Panc1 (cell line): Measurements from ENCODE around the gene MFAP1. TPM values are rescaled to one million over a fixed set of nuclear protein-coding genes. Genes with fewer than 3 reads are reported as not detected.
"Not testable (repeated sequence)": the region's sequence is repeated elsewhere in the genome, so short reads cannot be mapped to it uniquely, and the experiment has no call there.

Source experiments
- ATAC-seq: fragments of 200-7000 bp; cut with Tn5 transposase; 2 replicates; pipeline ENCODE4 v1.9.1; 2020; ENCODE audit warnings: mild to moderate bottlenecking, moderate library complexity
- BruUV-seq: library from RNA; stranded (reverse); fragments of 400-500 nt; replicated peaks from 2 replicates; lab custom pipeline; 2021; lab: Mats Ljungman, UMichigan
- CTCF ChIA-PET: fragments of 300-600 bp; sonication (Branson Sonifier 250); formaldehyde crosslinking; loops from one replicate; lab custom pipeline; 2022; ENCODE audit warnings: antibody characterized with exemption; lab: Charles Lee
- POLR2A ChIA-PET: fragments of 300-600 bp; sonication (Branson Sonifier 250); formaldehyde crosslinking; loops from one replicate; lab custom pipeline; 2022; ENCODE audit warnings: antibody characterized with exemption; lab: Charles Lee
- DNase-seq: peaks from one replicate; pipeline ENCODE4 v3.0.0-alpha.2; 2010; ENCODE audit warnings: low read depth, low spot score
- H3K27ac ChIP-seq: 2 replicates; pipeline ENCODE4 v1.5.1; 2011; ENCODE audit warnings: mild to moderate bottlenecking, low read length, inconsistent platforms
- H3K27me3 ChIP-seq: fragments of 200-500 bp; sonication (Bioruptor generic); 2 replicates; pipeline ENCODE4 v1.6.0; 2014; ENCODE audit warnings: low read length, inconsistent platforms; ENCODE audit not compliant: control insufficient read depth, insufficient read depth
- H3K36me3 ChIP-seq: fragments of 200-500 bp; sonication (Bioruptor generic); 2 replicates; pipeline ENCODE4 v1.5.1; 2014; ENCODE audit warnings: inconsistent platforms, mild to moderate bottlenecking, low read length, moderate library complexity; ENCODE audit not compliant: control insufficient read depth, insufficient read depth
- H3K4me1 ChIP-seq: 2 replicates; pipeline ENCODE4 v1.5.1; 2011; ENCODE audit warnings: inconsistent platforms, mild to moderate bottlenecking, low read length, moderate library complexity; ENCODE audit not compliant: control insufficient read depth, insufficient read depth
- H3K4me3 ChIP-seq, 2 experiments: 2 replicates each; pipeline ENCODE4 v1.5.1; 2011 to 2012; ENCODE audit warnings: low read depth in 2 of 2, low read length in 2 of 2, mild to moderate bottlenecking in 2 of 2, inconsistent platforms in 1 of 2, moderate library complexity in 1 of 2
- H3K9me3 ChIP-seq: fragments of 200-500 bp; sonication (Bioruptor generic); 2 replicates; pipeline ENCODE4 v1.5.1; 2014; ENCODE audit warnings: low read depth, mild to moderate bottlenecking, inconsistent platforms, low read length, moderate library complexity; ENCODE audit not compliant: control insufficient read depth, insufficient read depth
- POLR2AphosphoS5 ChIP-seq: IDR thresholded peaks from 2 replicates; pipeline ENCODE4 v1.6.1; 2012; ENCODE audit warnings: mild to moderate bottlenecking, low read depth, low read length, moderate library complexity
- SIN3A ChIP-seq: IDR thresholded peaks from 2 replicates; pipeline ENCODE4 v1.6.1; 2012; ENCODE audit warnings: low read depth, mild to moderate bottlenecking, low read length, moderate library complexity, borderline replicate concordance; ENCODE audit not compliant: insufficient read depth
- TCF7L2 ChIP-seq: IDR thresholded peaks from 2 replicates; pipeline ENCODE4 v1.6.1; 2011; ENCODE audit warnings: mild to moderate bottlenecking, low read depth, low read length, inconsistent platforms
- in situ Hi-C: cut with HindIII; loops from 2 replicates; pipeline ENCODE4 v1.10.0; 2016; ENCODE audit warnings: low sequenced_read_pairs, low pct_unique_long_range_greater_than_20kb
- intact Hi-C: fragments of 100-400 bp; cut with micrococcal nuclease; formaldehyde crosslinking; loops from one replicate; pipeline ENCODE4 v1.10.0; 2022; ENCODE audit not compliant: unreplicated experiment
- total RNA-seq: library from RNA; stranded (reverse); gene quantifications from one replicate; pipeline ENCODE4 v1.2.1, GENCODE V29; 2021; ENCODE audit not compliant: unreplicated experiment
- TF ChIP-seq, protein P1 (sequence below), 2 experiments: IDR thresholded peaks; 2 replicates each; pipeline ENCODE4 v1.6.1; 2011 to 2012; ENCODE audit warnings: low read depth in 2 of 2, control low read depth in 1 of 2, low read length in 1 of 2, mild to moderate bottlenecking in 1 of 2, moderate library complexity in 1 of 2; ENCODE audit not compliant: insufficient read depth in 1 of 2
- TF ChIP-seq, protein P2 (sequence below): fragments of 450-650 bp; IDR thresholded peaks from 2 replicates; pipeline ENCODE4 v1.5.1; 2017; ENCODE audit warnings: mild to moderate bottlenecking

The MFAP1 gene
- total RNA-seq, 1 experiment from 2014 or later, result 29.7 TPM

DNA sequence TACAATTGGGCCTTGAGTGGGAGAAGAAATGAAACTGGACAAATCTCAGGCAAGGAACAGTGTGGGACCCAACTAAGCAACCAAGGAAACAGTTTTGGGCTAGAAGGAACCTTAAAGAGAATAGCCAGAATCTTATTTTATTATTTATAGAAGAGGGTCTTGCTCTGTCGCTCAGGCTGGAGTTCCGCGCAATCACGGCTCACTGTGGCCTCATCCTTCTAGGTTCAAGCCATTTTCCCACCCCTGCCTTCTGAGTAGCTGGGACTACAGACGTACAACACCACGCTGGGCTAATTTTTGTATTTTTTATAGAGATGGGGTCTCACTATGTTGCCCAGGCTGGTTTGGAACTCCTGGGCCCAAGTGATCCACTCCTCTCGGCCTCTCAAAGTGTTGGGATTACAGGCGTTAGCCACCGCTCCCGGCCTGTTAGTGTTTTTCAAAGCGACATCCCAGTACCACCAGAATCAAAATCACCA lies 1.6 kb upstream of the MFAP1 start:
- no peaks in the 10 kb centered on the region for H3K27me3 ChIP-seq
- ChIA-PET POLR2A (no interaction called here), CTCF (no interaction called here)
- peak overlapping the region in 1 of 2 experiments; percentile 83; a peak in 2 of 4 replicates for H3K4me3 ChIP-seq
- no peaks in the 10 kb centered on the region for H3K9me3 ChIP-seq
- intact Hi-C loops (no loop called here), in situ Hi-C loops (no loop called here)
- BruUV-seq, result no TSS peak
- peak overlapping the region; percentile 94 for H3K27ac ChIP-seq
- H3K4me1 ChIP-seq, result peaks cover 14% of the 10 kb centered on the region
- ATAC-seq (no peak), DNase-seq (no peak)
- TF ChIP-seq TCF7L2 (no peak), SIN3A (no peak), POLR2AphosphoS5 (no peak)
- TF ChIP-seq, protein P1, sequence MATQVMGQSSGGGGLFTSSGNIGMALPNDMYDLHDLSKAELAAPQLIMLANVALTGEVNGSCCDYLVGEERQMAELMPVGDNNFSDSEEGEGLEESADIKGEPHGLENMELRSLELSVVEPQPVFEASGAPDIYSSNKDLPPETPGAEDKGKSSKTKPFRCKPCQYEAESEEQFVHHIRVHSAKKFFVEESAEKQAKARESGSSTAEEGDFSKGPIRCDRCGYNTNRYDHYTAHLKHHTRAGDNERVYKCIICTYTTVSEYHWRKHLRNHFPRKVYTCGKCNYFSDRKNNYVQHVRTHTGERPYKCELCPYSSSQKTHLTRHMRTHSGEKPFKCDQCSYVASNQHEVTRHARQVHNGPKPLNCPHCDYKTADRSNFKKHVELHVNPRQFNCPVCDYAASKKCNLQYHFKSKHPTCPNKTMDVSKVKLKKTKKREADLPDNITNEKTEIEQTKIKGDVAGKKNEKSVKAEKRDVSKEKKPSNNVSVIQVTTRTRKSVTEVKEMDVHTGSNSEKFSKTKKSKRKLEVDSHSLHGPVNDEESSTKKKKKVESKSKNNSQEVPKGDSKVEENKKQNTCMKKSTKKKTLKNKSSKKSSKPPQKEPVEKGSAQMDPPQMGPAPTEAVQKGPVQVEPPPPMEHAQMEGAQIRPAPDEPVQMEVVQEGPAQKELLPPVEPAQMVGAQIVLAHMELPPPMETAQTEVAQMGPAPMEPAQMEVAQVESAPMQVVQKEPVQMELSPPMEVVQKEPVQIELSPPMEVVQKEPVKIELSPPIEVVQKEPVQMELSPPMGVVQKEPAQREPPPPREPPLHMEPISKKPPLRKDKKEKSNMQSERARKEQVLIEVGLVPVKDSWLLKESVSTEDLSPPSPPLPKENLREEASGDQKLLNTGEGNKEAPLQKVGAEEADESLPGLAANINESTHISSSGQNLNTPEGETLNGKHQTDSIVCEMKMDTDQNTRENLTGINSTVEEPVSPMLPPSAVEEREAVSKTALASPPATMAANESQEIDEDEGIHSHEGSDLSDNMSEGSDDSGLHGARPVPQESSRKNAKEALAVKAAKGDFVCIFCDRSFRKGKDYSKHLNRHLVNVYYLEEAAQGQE (IDR thresholded peaks at IDR 0.05; ENCODE audit: insufficient read depth in 1 of 2, low read depth in 2 of 2, low read length in 1 of 2), result no peak
- TF ChIP-seq, protein P2, sequence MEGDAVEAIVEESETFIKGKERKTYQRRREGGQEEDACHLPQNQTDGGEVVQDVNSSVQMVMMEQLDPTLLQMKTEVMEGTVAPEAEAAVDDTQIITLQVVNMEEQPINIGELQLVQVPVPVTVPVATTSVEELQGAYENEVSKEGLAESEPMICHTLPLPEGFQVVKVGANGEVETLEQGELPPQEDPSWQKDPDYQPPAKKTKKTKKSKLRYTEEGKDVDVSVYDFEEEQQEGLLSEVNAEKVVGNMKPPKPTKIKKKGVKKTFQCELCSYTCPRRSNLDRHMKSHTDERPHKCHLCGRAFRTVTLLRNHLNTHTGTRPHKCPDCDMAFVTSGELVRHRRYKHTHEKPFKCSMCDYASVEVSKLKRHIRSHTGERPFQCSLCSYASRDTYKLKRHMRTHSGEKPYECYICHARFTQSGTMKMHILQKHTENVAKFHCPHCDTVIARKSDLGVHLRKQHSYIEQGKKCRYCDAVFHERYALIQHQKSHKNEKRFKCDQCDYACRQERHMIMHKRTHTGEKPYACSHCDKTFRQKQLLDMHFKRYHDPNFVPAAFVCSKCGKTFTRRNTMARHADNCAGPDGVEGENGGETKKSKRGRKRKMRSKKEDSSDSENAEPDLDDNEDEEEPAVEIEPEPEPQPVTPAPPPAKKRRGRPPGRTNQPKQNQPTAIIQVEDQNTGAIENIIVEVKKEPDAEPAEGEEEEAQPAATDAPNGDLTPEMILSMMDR, result no peak
- H3K36me3 ChIP-seq, result peaks cover 3% of the 10 kb centered on the region

DNA sequence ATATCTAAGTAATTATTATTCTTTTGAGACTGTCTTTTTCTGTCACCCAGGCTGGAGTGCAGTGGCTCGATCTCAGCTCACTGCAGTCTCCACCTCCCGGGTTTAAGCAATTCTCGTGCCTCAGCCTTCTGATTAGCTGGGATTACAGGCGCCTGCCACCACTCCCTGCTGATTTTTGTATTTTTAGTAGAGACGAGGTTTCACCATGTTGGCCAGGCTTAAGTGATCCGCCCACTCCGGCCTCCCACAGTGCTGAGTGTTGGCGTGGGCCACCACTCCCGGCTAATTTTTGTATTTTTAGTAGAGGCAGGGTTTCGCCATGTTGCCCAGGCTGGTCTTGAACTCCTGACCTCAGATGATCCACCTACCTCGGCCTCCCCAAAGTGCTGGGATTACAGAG lies 815 bp upstream of the MFAP1 start:
- BruUV-seq, H3K27me3 ChIP-seq, intact Hi-C loops, H3K4me3 ChIP-seq, POLR2A ChIA-PET, H3K9me3 ChIP-seq, in situ Hi-C loops, DNase-seq, H3K36me3 ChIP-seq, CTCF ChIA-PET, ATAC-seq: not testable (repeated sequence)
- H3K27ac ChIP-seq, result peak overlapping the region; percentile 94
- H3K4me1 ChIP-seq, result peaks cover 14% of the 10 kb centered on the region

DNA sequence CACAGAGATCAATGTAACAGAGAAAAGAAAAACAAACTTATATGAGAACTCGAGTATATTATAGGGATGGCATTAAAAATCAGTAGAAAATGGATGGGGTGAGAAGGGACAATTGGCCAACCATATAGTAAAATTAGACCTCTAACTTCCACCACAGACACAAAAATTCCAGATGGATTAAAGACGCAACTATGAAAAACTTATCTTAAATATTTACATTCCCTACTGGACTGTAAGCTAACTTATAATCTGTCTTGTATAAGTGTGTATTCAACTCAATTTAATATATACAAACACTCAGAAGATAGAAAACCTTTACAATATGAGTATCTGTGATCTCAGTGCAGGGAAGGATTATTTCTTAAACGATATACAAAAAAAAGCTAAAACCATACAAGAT lies 3.0 kb downstream of the MFAP1 start:
- TF ChIP-seq, protein P1 (IDR thresholded peaks at IDR 0.05; ENCODE audit: insufficient read depth in 1 of 2, low read depth in 2 of 2, low read length in 1 of 2), result no peak
- TF ChIP-seq, protein P2, result no peak
- TF ChIP-seq TCF7L2 (no peak), SIN3A (no peak), POLR2AphosphoS5 (no peak)
- ATAC-seq, result no peak
- Histone ChIP-seq H3K27me3 (no peaks in the 10 kb centered on the region), H3K9me3 (no peaks in the 10 kb centered on the region), H3K36me3 (peaks cover 3% of the 10 kb centered on the region; the same call in 1 of the 2 replicates), H3K4me3 (no peak overlapping the region), H3K4me1 (0 out of 2 replicates have a peak, but pooled peaks cover 4% of the 10 kb centered on the region), H3K27ac (no peak overlapping the region)
- ChIA-PET CTCF (no interaction called here), POLR2A (no interaction called here)
- no peak for DNase-seq
- intact Hi-C loops, result no loop called here
- in situ Hi-C loops, result no loop called here
- BruUV-seq, result no TSS peak
